Measurements from ENCODE around the gene YLPM1.

The YLPM1 gene

DNA sequence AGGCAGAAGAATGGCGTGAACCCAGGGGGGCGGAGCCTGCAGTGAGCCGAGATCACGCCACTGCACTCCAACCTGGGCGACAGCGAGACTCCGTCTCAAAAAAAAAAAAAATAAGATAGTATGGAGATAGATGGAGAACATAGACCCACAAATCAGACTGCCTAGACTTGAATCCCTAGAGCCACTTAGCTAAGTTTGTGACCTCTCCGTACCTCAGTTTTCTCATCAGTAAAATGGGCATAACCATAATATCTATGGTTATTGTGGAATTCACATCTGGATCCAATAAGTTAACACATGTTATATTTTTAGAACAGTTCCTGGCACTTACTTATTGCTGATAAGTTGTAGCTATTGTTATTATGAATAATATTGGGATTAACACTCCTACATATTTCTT, 105.6 kb downstream of the YLPM1 start:
- no peak for TF ChIP-seq Cebpa-rat (IDR thresholded peaks at IDR 0.05)
- no peak overlapping the region for H3K27ac ChIP-seq

DNA sequence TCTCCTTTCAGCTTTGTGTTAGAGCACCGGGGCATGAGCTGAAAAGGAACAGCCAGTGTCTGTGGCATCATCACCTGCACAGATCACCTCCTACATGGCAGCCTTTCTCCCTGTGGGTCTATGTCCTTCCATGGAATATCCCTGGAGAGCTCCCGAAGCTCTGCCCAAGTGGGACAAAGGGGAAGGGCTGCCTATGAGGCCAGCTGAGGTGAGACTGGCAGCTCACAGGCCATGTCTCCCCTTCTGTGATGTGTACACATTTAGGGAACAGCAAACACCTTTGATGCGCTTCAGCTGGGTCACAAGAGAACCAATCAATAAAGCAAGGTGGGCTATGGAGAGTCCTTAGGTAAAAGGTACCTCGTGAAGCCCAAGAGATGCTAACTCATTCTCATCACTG, 108.7 kb downstream of the YLPM1 start:
- Histone ChIP-seq H3K36me3 (no peaks in the 10 kb centered on the region; a peak in 1 of 22 replicates), H3K27me3 (no peaks in the 10 kb centered on the region), H3K4me2 (no peak overlapping the region), H3K4me3 (no peak overlapping the region), H3K27ac (no peak overlapping the region), H3K9ac (no peak overlapping the region), H3K9me3 (replicated peaks in 1 of 11) (no peaks in the 10 kb centered on the region), H4K20me1 (no peaks in the 10 kb centered on the region), H3K4me1 (peaks cover 28 to 52% (median 33%) of the 10 kb centered on the region in 10 experiments)
- no peak for TF ChIP-seq Cebpa-rat (IDR thresholded peaks at IDR 0.05)

More for the DNA sequence above, 105.6 kb downstream of the YLPM1 start:
- H3K4me3 ChIP-seq: no peak overlapping the region
- no peaks in the 10 kb centered on the region; a peak in 1 of 22 replicates for H3K36me3 ChIP-seq
- H3K9ac ChIP-seq: no peak overlapping the region
- H3K27me3 ChIP-seq: no peaks in the 10 kb centered on the region
- H3K9me3 ChIP-seq (replicated peaks in 1 of 11): no peaks in the 10 kb centered on the region
- H4K20me1 ChIP-seq: no peaks in the 10 kb centered on the region
- peaks cover 10 to 28% (median 17%) of the 10 kb centered on the region in 10 experiments for H3K4me1 ChIP-seq
- H3K4me2 ChIP-seq: no peak overlapping the region

DNA sequence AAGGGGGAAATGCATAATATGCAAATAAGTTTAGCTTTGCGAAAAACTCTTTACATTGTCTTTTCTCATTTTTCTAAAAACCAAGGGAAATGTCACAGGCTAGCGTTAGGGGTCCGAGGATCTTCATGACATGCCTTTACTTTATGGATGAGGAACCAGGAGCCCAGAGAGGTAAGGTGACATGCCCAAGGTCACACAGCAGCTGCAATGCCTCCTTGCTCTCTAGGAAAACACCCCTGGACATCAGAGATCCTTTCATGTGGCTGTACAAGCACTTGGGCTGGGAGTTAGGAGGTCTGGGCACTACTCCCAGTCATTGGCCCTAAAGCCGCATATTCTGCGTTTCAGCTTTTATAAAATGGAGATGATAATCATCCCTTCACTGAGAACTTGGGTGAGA, 112.1 kb downstream of the YLPM1 start:
- H3K9ac ChIP-seq: peak overlapping the region in 7 of 11 experiments; percentile 53 to 75 (median 67); a peak in 13 of 22 replicates
- H3K4me3 ChIP-seq: peak overlapping the region in 4 of 10 experiments; percentile 41 to 60 (median 52); a peak in 8 of 20 replicates
- peak overlapping the region; percentile 73 to 94 (median 84); a peak in 21 of 22 replicates for H3K4me2 ChIP-seq
- peaks cover 18 to 69% (median 44%) of the 10 kb centered on the region in 10 experiments for H3K4me1 ChIP-seq
- peak overlapping the region in 8 of 11 experiments; percentile 69 to 86 (median 78); a peak in 15 of 22 replicates for H3K27ac ChIP-seq
- TF ChIP-seq Cebpa-rat (IDR thresholded peaks at IDR 0.05): no peak
- H3K27me3 ChIP-seq: no peaks in the 10 kb centered on the region
- H4K20me1 ChIP-seq: no peaks in the 10 kb centered on the region
- no peaks in the 10 kb centered on the region for H3K36me3 ChIP-seq
- H3K9me3 ChIP-seq (replicated peaks in 1 of 11): no peaks in the 10 kb centered on the region

DNA sequence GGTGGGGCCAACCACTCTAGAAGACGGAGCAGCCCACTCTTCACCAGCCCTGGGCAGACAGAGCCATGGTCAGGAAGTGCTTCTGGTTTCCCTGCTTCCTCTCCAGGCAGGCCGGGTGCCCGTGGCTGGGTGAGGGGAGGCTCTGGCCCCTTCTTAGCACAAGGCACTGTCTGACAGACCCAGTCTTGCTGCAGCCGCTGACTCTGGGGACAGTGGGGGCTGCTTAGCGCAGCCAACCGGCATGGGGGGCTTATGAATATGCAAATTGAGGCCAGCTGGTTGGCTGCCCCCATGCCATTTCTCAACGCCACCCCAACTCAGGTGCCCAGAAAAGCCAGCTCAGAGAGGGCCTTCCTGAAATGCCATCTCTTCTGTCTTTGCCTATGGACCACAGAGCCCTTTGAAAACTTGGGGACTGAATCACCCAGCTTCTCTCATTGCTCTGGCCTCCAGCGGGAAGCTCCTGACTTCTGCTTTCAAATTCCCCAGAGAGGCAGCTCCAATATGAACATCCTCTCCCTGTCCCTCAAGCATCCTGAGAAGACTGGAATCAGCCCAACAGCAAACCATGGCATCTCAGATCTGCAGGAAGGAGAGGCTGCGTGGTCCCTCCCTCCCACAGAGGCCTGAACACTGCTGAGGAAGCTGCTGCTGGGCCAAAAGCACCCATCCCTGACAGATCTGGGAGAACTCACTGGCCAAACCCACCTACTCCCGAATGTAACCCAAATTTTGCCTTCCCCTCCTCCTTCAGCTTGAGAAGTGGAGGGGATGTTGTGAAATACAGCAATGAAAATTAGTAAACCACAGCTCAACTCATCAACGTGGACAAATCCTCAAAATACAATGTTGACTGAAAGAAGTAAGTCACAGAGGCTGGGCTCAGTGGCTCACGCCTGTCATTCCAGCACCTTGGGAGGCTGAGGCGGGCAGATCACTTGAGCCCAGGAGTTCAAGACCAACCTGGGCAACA, 113.1 kb downstream of the YLPM1 start, which contains the start of gene PROX2:
TSS of gene PROX2 (minus strand) at position 205 of the 973 bp plus-strand sequence. CDS start 12,311 bp downstream, outside the sequence.
- Histone ChIP-seq H3K4me2 (peak within 1 kb of the TSS; percentile 73 to 94 (median 84)), H3K9me3 (replicated peaks in 1 of 11) (no peaks in the 10 kb centered on the region), H3K4me3 (peak within 1 kb of the TSS in 8 of 10 experiments; percentile 15 to 60 (median 36); a peak in 11 of 20 replicates), H3K27ac (peak within 1 kb of the TSS in 10 of 11 experiments; percentile 36 to 86 (median 76); a peak in 20 of 22 replicates), H3K27me3 (no peaks in the 10 kb centered on the region), H3K36me3 (no peaks in the 10 kb centered on the region), H3K9ac (peak within 1 kb of the TSS in 9 of 11 experiments; percentile 29 to 75 (median 66); a peak in 18 of 22 replicates), H3K4me1 (peaks cover 23 to 79% (median 55%) of the 10 kb centered on the region in 10 experiments), H4K20me1 (no peaks in the 10 kb centered on the region)
- TF ChIP-seq Cebpa-rat (IDR thresholded peaks at IDR 0.05): peak in 8 of 11 experiments; percentile 64 to 77 (median 70); a peak in 14 of 22 replicates

DNA sequence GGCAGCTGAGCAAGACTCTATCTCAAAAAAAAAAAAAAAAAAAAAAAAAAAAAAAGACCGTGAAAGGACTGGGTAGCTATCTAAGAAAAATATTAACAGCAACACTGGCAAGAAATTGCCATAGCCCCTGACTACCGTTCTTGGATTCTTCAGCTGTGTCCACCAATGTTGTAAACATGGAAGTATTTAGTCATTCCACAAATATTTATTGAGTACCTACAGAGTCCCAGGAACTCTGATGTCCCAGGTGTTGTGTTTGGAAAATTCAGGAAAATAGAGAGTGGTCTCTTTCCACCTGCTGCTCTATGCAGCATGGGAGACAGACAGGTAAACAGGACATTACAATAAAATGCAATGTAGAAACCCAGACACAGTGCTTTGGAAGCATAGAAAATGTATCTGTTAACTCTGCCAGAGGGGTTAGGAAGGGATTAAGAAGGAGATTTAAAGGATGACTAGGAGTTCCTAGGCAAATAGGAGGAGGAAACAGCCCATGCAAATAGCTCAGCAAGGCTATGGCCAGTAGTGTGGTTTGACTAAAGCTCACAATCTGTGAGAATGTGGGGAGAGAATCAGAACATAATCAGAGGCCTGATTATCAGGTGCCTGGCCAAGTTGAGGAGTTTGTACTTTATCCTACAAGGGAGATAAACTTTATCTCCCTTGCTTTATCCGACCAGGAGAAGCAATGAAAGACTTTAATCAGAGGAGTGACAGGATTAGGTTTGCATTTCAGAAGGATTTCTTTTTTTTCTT, 116.5 kb downstream of the YLPM1 start:
- no peak overlapping the region for H3K27ac ChIP-seq
- H3K27me3 ChIP-seq: no peaks in the 10 kb centered on the region
- peaks cover 22 to 28% (median 27%) of the 10 kb centered on the region in 11 experiments for H4K20me1 ChIP-seq
- peak overlapping the region in 5 of 11 experiments; percentile 81 to 97 (median 88); a peak in 7 of 22 replicates for H3K4me2 ChIP-seq
- H3K36me3 ChIP-seq: peaks cover 7 to 16% (median 12%) of the 10 kb centered on the region in 11 experiments; a peak in 17 of 22 replicates
- H3K9ac ChIP-seq: no peak overlapping the region
- TF ChIP-seq Cebpa-rat (IDR thresholded peaks at IDR 0.05): no peak
- H3K9me3 ChIP-seq (replicated peaks in 1 of 11): no peaks in the 10 kb centered on the region
- H3K4me3 ChIP-seq: no peak overlapping the region
- peaks cover 40 to 88% (median 75%) of the 10 kb centered on the region in 10 experiments for H3K4me1 ChIP-seq

DNA sequence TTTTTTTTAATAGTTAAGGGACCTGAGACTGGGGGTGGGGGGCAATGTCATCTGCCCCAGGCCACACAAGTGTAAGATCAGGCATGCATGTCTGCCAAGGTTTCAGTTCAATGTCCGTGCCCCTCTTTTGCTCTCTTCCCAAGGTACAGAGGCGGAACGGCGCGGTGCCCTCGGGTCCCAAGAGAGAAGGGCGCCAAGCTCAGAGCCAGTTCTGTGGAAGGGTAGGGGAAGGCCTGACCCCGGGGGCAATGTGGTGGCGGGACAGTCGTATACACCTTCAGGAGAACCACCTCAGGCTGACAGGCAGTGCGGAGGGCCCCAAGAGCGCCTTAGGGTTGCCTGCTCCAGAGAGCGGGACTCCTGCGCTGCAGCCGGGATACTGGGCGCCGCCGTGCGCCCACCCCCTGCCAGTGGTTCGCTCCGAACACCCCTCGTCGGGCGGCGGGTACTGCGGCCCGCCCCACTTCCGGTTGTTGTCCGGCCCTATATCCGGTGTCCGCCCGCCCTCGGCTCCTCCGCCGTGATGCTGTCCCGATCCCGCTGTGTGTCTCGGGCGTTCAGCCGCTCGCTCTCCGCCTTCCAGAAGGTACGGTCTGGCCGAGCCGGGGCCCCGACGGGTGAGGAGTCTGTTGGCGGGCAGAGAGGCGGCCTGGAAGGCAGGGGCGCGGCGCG, 118.5 kb downstream of the YLPM1 start, which contains the start of gene DLST:
TSS of gene DLST (plus strand) at position 486 of the 672 bp plus-strand sequence. CDS start at position 524, 38 bp downstream.
- peaks cover 42 to 48% (median 47%) of the 10 kb centered on the region in 11 experiments for H4K20me1 ChIP-seq
- H3K4me2 ChIP-seq: peak within 1 kb of the TSS; percentile 81 to 98 (median 95)
- peak within 1 kb of the TSS; percentile 84 to 99 (median 96) for H3K4me3 ChIP-seq
- H3K9me3 ChIP-seq (replicated peaks in 1 of 11): no peaks in the 10 kb centered on the region
- H3K27me3 ChIP-seq: no peaks in the 10 kb centered on the region
- no peak for TF ChIP-seq Cebpa-rat (IDR thresholded peaks at IDR 0.05)
- H3K36me3 ChIP-seq: peaks cover 20 to 36% (median 31%) of the 10 kb centered on the region in 11 experiments
- peak within 1 kb of the TSS; percentile 82 to 97 (median 95) for H3K27ac ChIP-seq
- H3K9ac ChIP-seq: peak within 1 kb of the TSS; percentile 93 to 98 (median 97)
- H3K4me1 ChIP-seq: peaks cover 27 to 86% (median 69%) of the 10 kb centered on the region in 10 experiments

DNA sequence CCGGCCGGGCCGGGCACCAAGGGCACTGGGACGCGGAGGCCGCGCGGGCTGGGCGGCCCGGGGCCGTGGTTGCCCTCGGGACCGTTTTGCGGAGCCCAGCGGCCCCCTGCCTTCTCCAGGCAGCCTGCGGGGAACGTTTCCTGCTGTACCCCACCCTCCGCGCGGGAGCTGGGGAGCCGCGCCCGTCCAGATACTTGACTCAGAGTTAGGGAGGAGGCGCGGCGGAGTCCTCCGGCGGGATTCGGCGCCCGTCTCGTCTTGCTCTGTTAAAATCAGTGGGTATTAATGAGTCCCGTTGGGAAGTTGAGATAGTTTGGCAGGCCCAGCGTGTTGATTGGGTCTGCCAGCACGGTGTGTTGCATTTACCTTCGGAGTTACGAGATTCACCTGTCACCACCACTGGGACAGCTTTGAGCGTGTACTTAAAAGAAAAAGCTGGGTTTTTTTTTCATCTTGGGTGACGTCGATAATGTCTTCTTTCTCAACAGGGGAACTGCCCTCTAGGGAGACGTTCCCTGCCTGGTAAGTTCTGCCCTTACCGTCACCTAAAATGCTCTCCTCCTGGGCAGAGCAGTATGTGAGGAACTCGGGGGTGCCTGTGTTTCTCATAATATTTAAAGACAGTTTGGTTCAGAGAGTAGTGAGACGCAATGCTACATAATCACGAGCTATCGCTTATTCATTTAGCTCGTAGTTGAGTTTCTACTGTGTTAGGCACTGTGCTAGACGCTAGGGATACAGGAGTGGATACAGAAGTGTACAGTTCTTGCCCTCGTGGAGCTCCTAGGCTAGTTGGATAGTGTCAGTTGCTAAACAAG, 119.2 kb downstream of the YLPM1 start:
- Histone ChIP-seq H3K4me3 (peak overlapping the region; percentile 84 to 99 (median 96)), H3K4me1 (peaks cover 24 to 79% (median 62%) of the 10 kb centered on the region in 10 experiments), H3K36me3 (peaks cover 28 to 43% (median 37%) of the 10 kb centered on the region in 11 experiments), H3K9ac (peak overlapping the region; percentile 93 to 98 (median 97)), H3K27me3 (no peaks in the 10 kb centered on the region), H3K9me3 (replicated peaks in 1 of 11) (no peaks in the 10 kb centered on the region), H4K20me1 (peaks cover 49 to 55% (median 54%) of the 10 kb centered on the region in 11 experiments), H3K27ac (peak overlapping the region; percentile 82 to 97 (median 95)), H3K4me2 (peak overlapping the region; percentile 81 to 98 (median 95))
- no peak for TF ChIP-seq Cebpa-rat (IDR thresholded peaks at IDR 0.05)

Measured in BLaER1 treated with 17β-estradiol and CSF1 and Interleukin-3, amounts not matched to agents 10 nM and 100 nM (cell line).